Epithelial cell of proximal tubule (primary cell): ENCODE results near the gene CPT1C. TPM values are rescaled to one million over a fixed set of nuclear protein-coding genes. Genes with fewer than 3 reads are reported as not detected.

Experiments used
- DNase-seq: peaks from one replicate; pipeline ENCODE4 v3.0.0-alpha.2; 2011; ENCODE audit warnings: low read depth
- H3K4me3 ChIP-seq: 2 replicates; pipeline ENCODE4 v1.5.1; 2011; ENCODE audit warnings: low read depth, mild to moderate bottlenecking, low read length
- CTCF ChIP-seq: conservative IDR thresholded peaks from 2 replicates; pipeline ENCODE4 v1.5.1; 2012; ENCODE audit warnings: low read depth, mild to moderate bottlenecking, low read length
- total RNA-seq: library from RNA; depleted of rRNA; stranded (reverse); fragments of >200 nt; gene quantifications from 2 replicates; pipeline ENCODE4 v1.2.3, GENCODE V29; 2015

Gene CPT1C
- total RNA-seq, 1 donor from 2014 or later: 9.9 TPM

DNA sequence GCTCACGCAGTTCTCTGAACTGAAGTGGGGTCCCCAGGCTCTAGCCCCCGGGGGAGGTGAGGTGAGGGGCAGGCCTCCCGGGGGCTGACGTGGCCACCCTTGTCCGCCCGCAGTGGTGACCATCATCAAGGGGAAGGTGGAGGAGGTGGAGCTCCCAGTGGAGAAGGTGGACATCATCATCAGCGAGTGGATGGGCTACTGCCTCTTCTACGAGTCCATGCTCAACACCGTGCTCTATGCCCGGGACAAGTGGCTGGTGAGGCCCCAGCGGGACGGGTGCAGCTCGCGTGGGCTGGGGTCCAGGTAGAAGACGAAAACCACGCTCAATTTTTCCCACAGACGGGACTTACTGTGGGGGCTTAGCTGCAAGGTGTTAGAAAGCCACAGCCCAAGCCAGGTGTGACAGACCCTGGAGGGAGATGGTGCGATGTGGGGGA is 7.1 kb upstream of the CPT1C start:
- no peak for TF ChIP-seq CTCF
- H3K4me3 ChIP-seq: no peak overlapping the region
- DNase-seq: no peak

DNA sequence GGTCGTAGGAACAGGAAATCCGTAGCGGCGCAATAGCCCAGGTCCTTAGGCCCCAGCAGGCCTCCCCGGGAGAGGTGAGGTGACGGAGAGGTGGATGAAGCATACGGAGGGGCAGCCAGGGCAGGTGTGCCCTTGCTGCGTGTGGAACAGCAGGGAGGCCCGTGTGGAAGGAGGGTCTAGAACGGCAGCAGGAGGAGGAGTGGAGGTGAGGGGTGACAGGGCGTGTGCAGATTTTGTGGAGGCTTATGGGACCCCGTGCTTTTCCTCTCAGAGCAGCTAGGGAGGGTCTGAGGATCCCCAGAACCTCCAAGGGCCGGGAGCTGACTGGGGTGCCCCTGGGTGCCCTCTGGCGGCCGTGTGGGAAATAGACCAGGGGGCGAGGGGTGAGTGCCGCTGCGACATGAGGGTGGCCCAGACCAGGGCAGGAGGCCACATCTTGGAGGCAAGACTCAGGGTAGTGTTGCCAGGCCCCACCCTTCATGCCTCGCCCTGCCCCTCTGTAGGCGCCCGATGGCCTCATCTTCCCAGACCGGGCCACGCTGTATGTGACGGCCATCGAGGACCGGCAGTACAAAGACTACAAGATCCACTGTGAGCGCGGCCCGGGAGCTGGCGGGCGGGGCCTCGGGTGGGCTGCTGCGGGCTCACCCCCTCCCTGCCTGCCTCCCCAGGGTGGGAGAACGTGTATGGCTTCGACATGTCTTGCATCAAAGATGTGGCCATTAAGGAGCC is 6.5 kb upstream of the CPT1C start:
- no peak overlapping the region for H3K4me3 ChIP-seq
- peak; percentile 50 for TF ChIP-seq CTCF
- no peak for DNase-seq

GRCh38 chr19:49684983-49685553 is 5.8 kb upstream of the CPT1C start:
- TF ChIP-seq CTCF: no peak
- DNase-seq: no peak
- H3K4me3 ChIP-seq: no peak overlapping the region

DNA sequence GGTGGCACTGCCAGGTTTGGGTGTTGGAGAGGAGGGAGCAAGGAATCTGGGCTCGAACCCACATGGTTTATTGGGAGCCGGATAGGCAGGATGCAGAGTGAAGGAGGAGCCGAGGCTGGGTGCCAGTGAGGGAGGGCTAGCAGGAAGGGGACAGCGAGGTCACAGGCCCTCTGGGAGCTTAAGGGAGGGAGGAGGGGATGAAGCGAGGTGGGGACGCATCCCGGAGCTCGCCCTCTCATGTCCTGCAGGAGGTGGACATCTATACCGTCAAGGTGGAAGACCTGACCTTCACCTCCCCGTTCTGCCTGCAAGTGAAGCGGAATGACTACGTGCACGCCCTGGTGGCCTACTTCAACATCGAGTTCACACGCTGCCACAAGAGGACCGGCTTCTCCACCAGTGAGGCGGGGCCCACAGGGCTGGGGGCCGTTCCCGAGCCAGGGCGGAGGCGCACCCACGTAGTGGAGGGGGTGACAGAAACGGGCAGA is 5.0 kb upstream of the CPT1C start:
- no peak overlapping the region for H3K4me3 ChIP-seq
- no peak for TF ChIP-seq CTCF
- DNase-seq: no peak

DNA sequence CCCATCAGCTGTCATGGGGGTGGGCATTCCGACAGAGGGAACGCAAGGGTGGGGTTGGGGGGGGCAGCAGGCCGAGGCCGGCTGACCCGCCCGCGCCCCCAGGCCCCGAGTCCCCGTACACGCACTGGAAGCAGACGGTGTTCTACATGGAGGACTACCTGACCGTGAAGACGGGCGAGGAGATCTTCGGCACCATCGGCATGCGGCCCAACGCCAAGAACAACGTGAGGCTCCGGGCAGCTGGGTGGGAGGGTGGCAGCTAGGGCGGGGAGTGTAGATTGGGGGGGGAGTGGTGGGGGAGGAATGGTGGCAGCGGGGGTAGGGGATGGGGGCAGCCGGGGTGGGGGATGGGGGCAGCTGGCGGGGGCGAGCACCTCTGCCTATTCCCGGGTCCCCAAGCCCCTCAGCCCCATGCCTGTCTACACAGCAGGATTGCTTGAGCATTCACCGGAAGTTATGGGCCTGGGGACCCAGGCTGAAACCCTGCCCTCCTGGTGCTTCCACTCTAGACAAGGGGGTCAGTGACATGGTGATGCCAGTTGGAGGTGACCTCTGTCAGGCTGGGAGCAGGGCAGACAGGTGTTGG is 4.3 kb upstream of the CPT1C start:
- TF ChIP-seq CTCF: no peak
- no peak overlapping the region for H3K4me3 ChIP-seq
- DNase-seq: no peak

- no peak for DNase-seq
- H3K4me3 ChIP-seq: no peak overlapping the region
- no peak for TF ChIP-seq CTCF
Observed at GRCh38 chr19:49687150-49687549, 3.8 kb upstream of the CPT1C start.
